ENCODE data around the gene PRPF19. TPM values are rescaled to one million over a fixed set of nuclear protein-coding genes. Genes with fewer than 3 reads are reported as not detected.

PRPF19 gene
- polyA plus RNA-seq, 2 of the 4 experiments (the other 2 are of a cell fraction), result 41.1 to 177 TPM

- Histone ChIP-seq H3K4me2 (no peak within 1 kb of the TSS), H3K4me1 (no peaks in the 10 kb centered on the region), H3K9me3 (no peaks in the 10 kb centered on the region), H3K27ac (no peak within 1 kb of the TSS), H3K4me3 (no peak within 1 kb of the TSS)
- ChIA-PET CTCF (interaction anchor here (0.7 to 1.6 kb wide), 5 partner anchors 10 to 81 kb away, joined by 3 to 6 read pairs (median 4); no protein-coding TSS in a partner anchor), POLR2A (no interaction called here)
- TF ChIP-seq E2F6 (IDR thresholded peaks at IDR 0.05; ENCODE audit: borderline replicate concordance, low read depth) (no peak), CEBPB (IDR thresholded peaks at IDR 0.05) (no peak), REST (IDR thresholded peaks at IDR 0.05) (no peak)
- WGBS (ENCODE audit: missing lambda C conversion rate), result 76% methylated on average over 13 of the region's 14 CpGs
- DNase-seq (ENCODE audit: low read depth in 1 of 2, low spot score in 1 of 2), result no peak
- ATAC-seq, result no peak
- FAIRE-seq, result no peak
Measured at GRCh38 chr11:60855726-60856633, 50.4 kb downstream of the PRPF19 start, which contains the start of gene PTGDR2. Gene PTGDR2 (minus strand): TSS chr11:60855950. CDS start chr11:60853722, 2,228 bp downstream.

GRCh38 chr11:60854847-60855725, 51.3 kb downstream of the PRPF19 start:
- Histone ChIP-seq H3K4me2 (no peak overlapping the region), H3K4me3 (no peak overlapping the region), H3K4me1 (no peaks in the 10 kb centered on the region), H3K9me3 (no peaks in the 10 kb centered on the region), H3K27ac (no peak overlapping the region)
- TF ChIP-seq RFX5 (IDR thresholded peaks at IDR 0.05) (no peak), MAZ (IDR thresholded peaks at IDR 0.05; ENCODE audit: borderline replicate concordance, low read depth, low read length) (no peak), EHMT2 (IDR thresholded peaks at IDR 0.05; ENCODE audit: low read depth) (no peak), SMC3 (IDR thresholded peaks at IDR 0.05) (no peak), NPAS2 (CRISPR knock-in tag; IDR thresholded peaks at IDR 0.05; ENCODE audit: borderline replicate concordance) (no peak), FOSB (CRISPR knock-in tag; IDR thresholded peaks at IDR 0.05) (no peak)
- ChIA-PET CTCF (interaction anchor here (0.7 to 1.6 kb wide), 6 partner anchors 11 to 80 kb away, joined by 3 to 6 read pairs (median 4); no protein-coding TSS in a partner anchor), POLR2A (no interaction called here)
- DNase-seq (ENCODE audit: low read depth in 1 of 2, low spot score in 1 of 2), result no peak
- no peak for FAIRE-seq
- ATAC-seq, result no peak
- 64% methylated on average over 7 of the region's 8 CpGs for WGBS (ENCODE audit: missing lambda C conversion rate)

GRCh38 chr11:60854140-60854846, 52.1 kb downstream of the PRPF19 start:
- ATAC-seq (no peak), DNase-seq (ENCODE audit: low read depth in 1 of 2, low spot score in 1 of 2) (no peak), FAIRE-seq (no peak)
- Histone ChIP-seq H3K4me2 (no peak overlapping the region), H3K4me1 (no peaks in the 10 kb centered on the region), H3K27ac (no peak overlapping the region), H3K9me3 (no peaks in the 10 kb centered on the region), H3K4me3 (no peak overlapping the region)
- ChIA-PET CTCF (interaction anchor here (0.9 to 1.4 kb wide), 3 partner anchors 23 to 46 kb away, joined by 3 to 6 read pairs (median 4); no protein-coding TSS in a partner anchor), POLR2A (no interaction called here)
- WGBS (ENCODE audit: missing lambda C conversion rate), result 77% methylated on average over 8 of the region's 8 CpGs
- TF ChIP-seq E2F6 (IDR thresholded peaks at IDR 0.05; ENCODE audit: borderline replicate concordance, low read depth) (no peak), PHF8 (IDR thresholded peaks at IDR 0.05; ENCODE audit: borderline replicate concordance, low read depth) (no peak), CHD2 (IDR thresholded peaks at IDR 0.05; ENCODE audit: low read length, partially characterized antibody) (no peak), PBX3 (IDR thresholded peaks at IDR 0.05) (no peak), HES2 (IDR thresholded peaks at IDR 0.05) (no peak), SREBF2 (IDR thresholded peaks at IDR 0.05) (no peak), EP300 (IDR thresholded peaks at IDR 0.05) (no peak), BHLHE40 (IDR thresholded peaks at IDR 0.05; ENCODE audit: low read depth, low read length) (no peak)

Data from A549 (cell line).